Muscle layer of colon (tissue), 2 donors: ENCODE measurements around the gene PGLYRP3.

Experiments
- H3K27ac ChIP-seq: one replicate; pipeline ENCODE4 v1.7.0; 2013; ENCODE audit warnings: low read depth, mild to moderate bottlenecking, low read length, moderate library complexity
- H3K27me3 ChIP-seq, 2 donors: one replicate each; pipeline ENCODE4 v1.7.0; 2013; ENCODE audit warnings: low read length in 2 of 2, mild to moderate bottlenecking in 2 of 2; ENCODE audit not compliant: insufficient read depth in 2 of 2, control insufficient read depth in 1 of 2
- H3K36me3 ChIP-seq: one replicate; pipeline ENCODE4 v1.7.0; 2013; ENCODE audit warnings: mild to moderate bottlenecking, low read length; ENCODE audit not compliant: insufficient read depth
- H3K4me1 ChIP-seq: one replicate; pipeline ENCODE4 v1.7.0; 2013; ENCODE audit warnings: mild to moderate bottlenecking, low read length; ENCODE audit not compliant: insufficient read depth
- H3K4me3 ChIP-seq, 2 donors: one replicate each; pipeline ENCODE4 v1.7.0; 2013; ENCODE audit warnings: low read length in 2 of 2, low read depth in 1 of 2, mild to moderate bottlenecking in 1 of 2, moderate library complexity in 1 of 2
- H3K9ac ChIP-seq: one replicate; pipeline ENCODE4 v1.7.0; 2013; ENCODE audit warnings: low read length
- H3K9me3 ChIP-seq: one replicate; pipeline ENCODE4 v1.7.0; 2013; ENCODE audit warnings: mild to moderate bottlenecking, low read length
- donor health status: abdominal sarcoma.
- donor health status: Adenocarcinoma of cecum.

The PGLYRP3 gene

GRCh38 chr1:153356392-153357075 is 43.8 kb upstream of the PGLYRP3 start:
- H3K36me3 ChIP-seq: no peaks in the 10 kb centered on the region
- H3K27me3 ChIP-seq: peaks cover 0 to 2% of the 10 kb centered on the region in 2 donors
- H3K9me3 ChIP-seq: no peaks in the 10 kb centered on the region
- no peak overlapping the region for H3K9ac ChIP-seq
- no peaks in the 10 kb centered on the region for H3K4me1 ChIP-seq
- H3K4me3 ChIP-seq: no peak overlapping the region
- H3K27ac ChIP-seq: no peak overlapping the region

- no peak overlapping the region for H3K27ac ChIP-seq
- H3K9me3 ChIP-seq: no peaks in the 10 kb centered on the region
- H3K4me3 ChIP-seq: no peak overlapping the region
- no peaks in the 10 kb centered on the region for H3K36me3 ChIP-seq
- no peak overlapping the region for H3K9ac ChIP-seq
- no peaks in the 10 kb centered on the region for H3K4me1 ChIP-seq
- peaks cover 0 to 5% of the 10 kb centered on the region in 2 donors for H3K27me3 ChIP-seq
These were observed 42.8 kb upstream of the PGLYRP3 start for GRCh38 chr1:153355445-153356071.

GRCh38 chr1:153354515-153355193 is 41.9 kb upstream of the PGLYRP3 start:
- Histone ChIP-seq H3K36me3 (no peaks in the 10 kb centered on the region), H3K4me1 (no peaks in the 10 kb centered on the region), H3K4me3 (no peak overlapping the region), H3K27ac (no peak overlapping the region), H3K9ac (no peak overlapping the region), H3K9me3 (no peaks in the 10 kb centered on the region), H3K27me3 (peaks cover 0 to 5% of the 10 kb centered on the region in 2 donors)

- Histone ChIP-seq H3K27me3 (peaks cover 0 to 5% of the 10 kb centered on the region in 2 donors), H3K4me1 (no peaks in the 10 kb centered on the region), H3K9me3 (no peaks in the 10 kb centered on the region), H3K27ac (no peak overlapping the region), H3K9ac (no peak overlapping the region), H3K36me3 (no peaks in the 10 kb centered on the region), H3K4me3 (no peak overlapping the region)
These were observed 40.6 kb upstream of the PGLYRP3 start for GRCh38 chr1:153353226-153353947.

- Histone ChIP-seq H3K27ac (no peak overlapping the region), H3K27me3 (peaks cover 0 to 5% of the 10 kb centered on the region in 2 donors), H3K4me1 (no peaks in the 10 kb centered on the region), H3K4me3 (no peak overlapping the region), H3K9ac (no peak overlapping the region), H3K9me3 (no peaks in the 10 kb centered on the region), H3K36me3 (no peaks in the 10 kb centered on the region)
These were observed 39.8 kb upstream of the PGLYRP3 start for GRCh38 chr1:153352523-153352922.

- H3K9me3 ChIP-seq: no peaks in the 10 kb centered on the region
- no peak overlapping the region for H3K27ac ChIP-seq
- no peaks in the 10 kb centered on the region for H3K36me3 ChIP-seq
- H3K4me3 ChIP-seq: no peak overlapping the region
- H3K4me1 ChIP-seq: no peaks in the 10 kb centered on the region
- no peak overlapping the region for H3K9ac ChIP-seq
- H3K27me3 ChIP-seq: peaks cover 6 to 11% of the 10 kb centered on the region in 2 donors
These were observed 37.7 kb upstream of the PGLYRP3 start for GRCh38 chr1:153350321-153350957.

GRCh38 chr1:153349363-153350320 is 36.9 kb upstream of the PGLYRP3 start:
- no peaks in the 10 kb centered on the region for H3K36me3 ChIP-seq
- no peaks in the 10 kb centered on the region for H3K4me1 ChIP-seq
- peaks cover 6 to 13% of the 10 kb centered on the region in 2 donors for H3K27me3 ChIP-seq
- no peak overlapping the region for H3K9ac ChIP-seq
- H3K27ac ChIP-seq: no peak overlapping the region
- no peak overlapping the region for H3K4me3 ChIP-seq
- H3K9me3 ChIP-seq: no peaks in the 10 kb centered on the region

GRCh38 chr1:153348511-153349362 is 36.0 kb upstream of the PGLYRP3 start, which contains the start of gene PGLYRP4:
TSS of gene PGLYRP4 (minus strand) at chr1:153348841. CDS start at chr1:153347932, 909 bp downstream.
- Histone ChIP-seq H3K36me3 (no peaks in the 10 kb centered on the region), H3K4me3 (no peak within 1 kb of the TSS), H3K9me3 (no peaks in the 10 kb centered on the region), H3K27me3 (peaks cover 6 to 13% of the 10 kb centered on the region in 2 donors), H3K27ac (no peak within 1 kb of the TSS), H3K4me1 (no peaks in the 10 kb centered on the region), H3K9ac (no peak within 1 kb of the TSS)

GRCh38 chr1:153347856-153348255 is 35.1 kb upstream of the PGLYRP3 start:
- H3K36me3 ChIP-seq: no peaks in the 10 kb centered on the region
- no peak overlapping the region for H3K4me3 ChIP-seq
- H3K9me3 ChIP-seq: no peaks in the 10 kb centered on the region
- H3K27ac ChIP-seq: no peak overlapping the region
- H3K9ac ChIP-seq: no peak overlapping the region
- peaks cover 6 to 13% of the 10 kb centered on the region in 2 donors for H3K27me3 ChIP-seq
- H3K4me1 ChIP-seq: no peaks in the 10 kb centered on the region
